Right cardiac atrium (tissue), 5 donors: ENCODE measurements around the gene CLEC10A. TPM values are rescaled to one million over a fixed set of nuclear protein-coding genes. Genes with fewer than 3 reads are reported as not detected.
"Not testable (repeated sequence)": the region's sequence is repeated elsewhere in the genome, so short reads cannot be mapped to it uniquely, and the experiment has no call there.

Experiments used
- ATAC-seq, 2 donors: fragments of 200-7000 bp; cut with Tn5 transposase; one replicate each; pipeline versions ENCODE4 v1.8.0 to v1.9.1; 2020; ENCODE audit warnings: moderate library complexity in 2 of 2, mild to moderate bottlenecking in 1 of 2
- DNase-seq, 3 donors: peaks; one replicate each; pipeline ENCODE4 v3.0.0-alpha.2; 2020
- H3K27ac ChIP-seq: one replicate; pipeline ENCODE4 v1.5.1; 2013; ENCODE audit warnings: mild to moderate bottlenecking, low read length, control low read depth, moderate library complexity
- H3K27me3 ChIP-seq: one replicate; pipeline ENCODE4 v1.6.1; 2013; ENCODE audit not compliant: control insufficient read depth, insufficient read depth
- H3K4me1 ChIP-seq: one replicate; pipeline ENCODE4 v1.6.1; 2013; ENCODE audit warnings: low read length; ENCODE audit not compliant: control insufficient read depth, insufficient read depth
- H3K4me3 ChIP-seq: one replicate; pipeline ENCODE4 v1.5.1; 2013; ENCODE audit warnings: low read length, control low read depth
- H3K9me3 ChIP-seq: one replicate; pipeline ENCODE4 v1.6.1; 2013; ENCODE audit warnings: low read length; ENCODE audit not compliant: control insufficient read depth
- WGBS: extraction: QIAGEN DNeasy Blood & Tissue Kit; methylation state at CpG from one replicate; pipeline ENCODE4 v1.1.7; 2013; 5-methylcytosine and 5-hydroxymethylcytosine counted together
- intact Hi-C, 4 donors: fragments of 100-400 bp; cut with DNase I; formaldehyde crosslinking; loops; one replicate each; pipeline versions ENCODE4 v1.11.0 to v1.14.0; 2022 to 2023
- polyA plus RNA-seq: library from polyadenylated mRNA; stranded (reverse); fragments of 200-250 nt; gene quantifications from one replicate; pipeline ENCODE4 v1.2.3, GENCODE V29; 2013
- total RNA-seq, 4 donors: library from RNA; stranded (reverse); fragmentation: NEBNext Ultra II Directional; extraction: Animal tissue kit (Norgen Biotek cat#: 25700); gene quantifications; one replicate each; pipeline ENCODE4 v1.2.1, GENCODE V29; 2021
- donor health status: healthy with polysubstance abuse.
- donor health status: DM: no; HTN: yes; CAD: no.
- donor health status: DM: no; HTN: no; CAD: no.
- donor health status: DM: no; HTN: yes; CAD: no; lungs with severe emphysema.
- donor health status: DM: yes; HTN: yes; CAD: no.

Gene CLEC10A
- total and polyA plus RNA-seq, 5 donors, result 1.6 to 9.5 (median 7.2) TPM

- not testable (repeated sequence) for ATAC-seq
Observed at GRCh38 chr17:7089570-7089969, 9.5 kb upstream of the CLEC10A start.

GRCh38 chr17:7088442-7088841, 8.4 kb upstream of the CLEC10A start:
- H3K27ac ChIP-seq, H3K9me3 ChIP-seq, H3K4me1 ChIP-seq, ATAC-seq, H3K4me3 ChIP-seq, DNase-seq, H3K27me3 ChIP-seq, intact Hi-C loops: not testable (repeated sequence)
- WGBS, result 60% methylated on average over 4 of the region's 4 CpGs

More at GRCh38 chr17:7089570-7089969, 9.5 kb upstream of the CLEC10A start:
- H3K4me3 ChIP-seq, H3K27me3 ChIP-seq, intact Hi-C loops, DNase-seq, H3K4me1 ChIP-seq, H3K27ac ChIP-seq, H3K9me3 ChIP-seq: not testable (repeated sequence)
- 89% methylated on average over 6 of the region's 6 CpGs for WGBS

- intact Hi-C loops, result no loop called here
- Histone ChIP-seq H3K4me3 (no peak overlapping the region), H3K27me3 (no peaks in the 10 kb centered on the region), H3K9me3 (no peaks in the 10 kb centered on the region), H3K4me1 (no peaks in the 10 kb centered on the region), H3K27ac (no peak overlapping the region)
- 40% methylated on average over 7 of the region's 7 CpGs for WGBS
- no peak for ATAC-seq
- no peak for DNase-seq
Observed at GRCh38 chr17:7084088-7084487, 4.0 kb upstream of the CLEC10A start.

- H3K9me3 ChIP-seq, result no peaks in the 10 kb centered on the region
- DNase-seq, result no peak
- no peak for ATAC-seq
- 79% methylated on average over 4 of the region's 4 CpGs for WGBS
- H3K27ac ChIP-seq, result no peak overlapping the region
- intact Hi-C loops, result no loop called here
- no peak overlapping the region for H3K4me3 ChIP-seq
- H3K27me3 ChIP-seq, result no peaks in the 10 kb centered on the region
- no peaks in the 10 kb centered on the region for H3K4me1 ChIP-seq
Observed at GRCh38 chr17:7083592-7083991, 3.5 kb upstream of the CLEC10A start.

GRCh38 chr17:7081341-7082062, 1.5 kb upstream of the CLEC10A start:
- WGBS, result 85% methylated on average over 16 of the region's 16 CpGs
- no peaks in the 10 kb centered on the region for H3K9me3 ChIP-seq
- no peak for DNase-seq
- no peak overlapping the region for H3K27ac ChIP-seq
- no peaks in the 10 kb centered on the region for H3K4me1 ChIP-seq
- no peak for ATAC-seq
- H3K27me3 ChIP-seq, result no peaks in the 10 kb centered on the region
- intact Hi-C loops, result no loop called here
- no peak overlapping the region for H3K4me3 ChIP-seq

GRCh38 chr17:7080456-7081041, 498 bp upstream of the CLEC10A start:
- H3K9me3 ChIP-seq, result no peaks in the 10 kb centered on the region
- no peak overlapping the region for H3K27ac ChIP-seq
- WGBS, result 52% methylated on average over 10 of the region's 10 CpGs
- intact Hi-C loops, result no loop called here
- ATAC-seq (peak; percentile 87 to 90), DNase-seq (peak; percentile 72 to 84 (median 74))
- H3K4me3 ChIP-seq, result no peak overlapping the region
- no peaks in the 10 kb centered on the region for H3K27me3 ChIP-seq
- no peaks in the 10 kb centered on the region for H3K4me1 ChIP-seq

- DNase-seq, result no peak
- Histone ChIP-seq H3K9me3 (no peaks in the 10 kb centered on the region), H3K27me3 (no peaks in the 10 kb centered on the region), H3K4me1 (no peaks in the 10 kb centered on the region), H3K27ac (no peak overlapping the region), H3K4me3 (no peak overlapping the region)
- no peak for ATAC-seq
- 88% methylated on average over 10 of the region's 10 CpGs for WGBS
- intact Hi-C loops, result no loop called here
Observed at GRCh38 chr17:7078711-7079110, 1.3 kb downstream of the CLEC10A start.

GRCh38 chr17:7077911-7078546, 2.0 kb downstream of the CLEC10A start:
- DNase-seq, result no peak
- WGBS, result 79% methylated on average over 7 of the region's 7 CpGs

GRCh38 chr17:7074931-7075330, 5.1 kb downstream of the CLEC10A start:
- Histone ChIP-seq H3K4me3 (no peak overlapping the region), H3K27ac (no peak overlapping the region), H3K27me3 (no peaks in the 10 kb centered on the region), H3K9me3 (no peaks in the 10 kb centered on the region), H3K4me1 (no peaks in the 10 kb centered on the region)
- ATAC-seq, result no peak
- 82% methylated on average over 14 of the region's 14 CpGs for WGBS
- intact Hi-C loops, result no loop called here
- DNase-seq, result no peak

More at GRCh38 chr17:7077911-7078546, 2.0 kb downstream of the CLEC10A start:
- no peaks in the 10 kb centered on the region for H3K9me3 ChIP-seq
- ATAC-seq, result no peak
- no peaks in the 10 kb centered on the region for H3K4me1 ChIP-seq
- H3K27ac ChIP-seq, result no peak overlapping the region
- H3K4me3 ChIP-seq, result no peak overlapping the region
- no peaks in the 10 kb centered on the region for H3K27me3 ChIP-seq
- intact Hi-C loops, result no loop called here

GRCh38 chr17:7072406-7072805, 7.6 kb downstream of the CLEC10A start:
- Histone ChIP-seq H3K4me1 (no peaks in the 10 kb centered on the region), H3K27me3 (no peaks in the 10 kb centered on the region), H3K9me3 (no peaks in the 10 kb centered on the region), H3K27ac (no peak overlapping the region), H3K4me3 (no peak overlapping the region)
- intact Hi-C loops, result no loop called here
- WGBS, result 84% methylated on average over 2 of the region's 2 CpGs
- ATAC-seq (no peak), DNase-seq (no peak)

GRCh38 chr17:7070712-7071111, 9.3 kb downstream of the CLEC10A start:
- intact Hi-C loops, result no loop called here
- no peak overlapping the region for H3K27ac ChIP-seq
- WGBS, result 83% methylated on average over 3 of the region's 3 CpGs
- H3K4me1 ChIP-seq, result no peaks in the 10 kb centered on the region
- no peak overlapping the region for H3K4me3 ChIP-seq
- no peaks in the 10 kb centered on the region for H3K9me3 ChIP-seq
- no peak for DNase-seq
- no peak for ATAC-seq
- H3K27me3 ChIP-seq, result no peaks in the 10 kb centered on the region
